Spleen (tissue), 11 donors: ENCODE results near the gene AKAP12. TPM values are rescaled to one million over a fixed set of nuclear protein-coding genes. Genes with fewer than 3 reads are reported as not detected.

Source experiments
- DNase-seq: peaks from one replicate; pipeline ENCODE4 v3.0.0-alpha.2; 2020
- H3K27ac ChIP-seq, 8 donors: fragments of 200-600 bp; sonication (generic) in 7 of 8; 1 replicate in 4 of 8; 2 replicates in 4 of 8; pipeline versions ENCODE4 v1.5.0 to v1.8.0; 2016 to 2021; ENCODE audit warnings: inconsistent platforms in 4 of 8, mild to moderate bottlenecking in 4 of 8, moderate library complexity in 1 of 8
- H3K27me3 ChIP-seq, 7 donors: fragments of 200-600 bp; sonication (generic) in 6 of 7; replicated peaks in 1 of 7; 1 replicate in 4 of 7; 2 replicates in 3 of 7; pipeline versions ENCODE4 v1.5.0 to v1.8.0; 2016 to 2021; ENCODE audit warnings: inconsistent platforms in 3 of 7, mild to moderate bottlenecking in 1 of 7
- H3K36me3 ChIP-seq, 6 donors: fragments of 200-600 bp; sonication (generic) in 5 of 6; 1 replicate in 4 of 6; 2 replicates in 2 of 6; pipeline versions ENCODE4 v1.5.0 to v1.8.0; 2016 to 2021; ENCODE audit warnings: inconsistent platforms in 2 of 6
- H3K4me1 ChIP-seq, 6 donors: fragments of 200-600 bp; sonication (generic) in 5 of 6; 1 replicate in 3 of 6; 2 replicates in 3 of 6; pipeline versions ENCODE4 v1.5.0 to v1.8.0; 2016 to 2021; ENCODE audit warnings: inconsistent platforms in 3 of 6
- H3K4me3 ChIP-seq, 8 donors: fragments of 200-600 bp; sonication (generic) in 7 of 8; 1 replicate in 4 of 8; 2 replicates in 4 of 8; pipeline versions ENCODE4 v1.5.0 to v1.8.0; 2016 to 2021; ENCODE audit warnings: inconsistent platforms in 4 of 8, mild to moderate bottlenecking in 4 of 8, moderate library complexity in 2 of 8
- H3K9me3 ChIP-seq, 8 donors: fragments of 200-600 bp; sonication (generic) in 7 of 8; 1 replicate in 4 of 8; 2 replicates in 4 of 8; pipeline versions ENCODE4 v1.5.0 to v1.8.0; 2016 to 2021; ENCODE audit warnings: inconsistent platforms in 4 of 8
- CTCF ChIP-seq, 11 experiments: fragments of 200-600 bp in 7 of 11; fragments of 450-650 bp in 4 of 11; sonication (generic) in 4 of 11; IDR thresholded peaks in 8 of 11; conservative IDR thresholded peaks in 3 of 11; 1 replicate in 7 of 11; 2 replicates in 4 of 11; pipeline versions ENCODE4 v1.4.0 to v1.8.0; 2016 to 2021; ENCODE audit warnings: antibody characterized with exemption in 11 of 11, inconsistent platforms in 4 of 11, mild to moderate bottlenecking in 1 of 11
- POLR2A ChIP-seq, 3 donors: fragments of 450-650 bp; IDR thresholded peaks; one replicate each; pipeline ENCODE4 v1.5.1; 2017; ENCODE audit warnings: antibody characterized with exemption in 3 of 3, mild to moderate bottlenecking in 1 of 3
- POLR2AphosphoS5 ChIP-seq, 3 donors: sonication (generic); formaldehyde crosslinking; IDR thresholded peaks; one replicate each; pipeline ENCODE4 v1.5.1; 2017; ENCODE audit warnings: antibody characterized with exemption in 3 of 3
- WGBS, 5 donors: extraction: QIAGEN DNeasy Blood & Tissue Kit in 3 of 5; methylation state at CpG; one replicate each; pipeline versions ENCODE4 v1.1.5 to v1.1.7; 2013 to 2018; 5-methylcytosine and 5-hydroxymethylcytosine counted together
- intact Hi-C: fragments of 100-400 bp; cut with DNase I; formaldehyde crosslinking; loops from one replicate; pipeline ENCODE4 v1.15.0; 2023; ENCODE audit warnings: low total_unique reads
- polyA plus RNA-seq, 3 donors: library from polyadenylated mRNA; stranded (reverse); fragments of 200-250 nt; gene quantifications; one replicate each; pipeline ENCODE4 v1.2.1, GENCODE V29; 2013
- total RNA-seq, 7 donors: library from RNA; depleted of rRNA in 3 of 7; stranded (reverse); fragments of >200 nt in 3 of 7; fragmentation: NEBNext Ultra II Directional in 4 of 7; extraction: Animal tissue kit (Norgen Biotek cat#: 25700) in 4 of 7; gene quantifications; one replicate each; pipeline versions ENCODE4 v1.1.0 to v1.2.1, GENCODE V29; 2016 to 2021
- donor health status: healthy with polysubstance abuse.
- donor health status: DM: no; HTN: no; CAD: no; lungs with moderate emphysema.
- donor health status: DM: no; HTN: no; CAD: no.
- donor health status: Bipolar disorder and iron deficiency.
- donor health status: healthy.
- donor health status: DM: no; HTN: no; CAD: no.
- donor health status: DM: yes; HTN: yes; CAD: no.

AKAP12 gene
- total and polyA plus RNA-seq, 10 donors = 3.2 to 64.7 (median 44.1) TPM

GRCh38 chr6:151384151-151384550 lies 144.4 kb downstream of the AKAP12 start:
- H3K36me3 ChIP-seq = peaks cover 0 to 23% (median 0%) of the 10 kb centered on the region in 6 donors
- H3K27me3 ChIP-seq = no peaks in the 10 kb centered on the region
- peak overlapping the region in 1 of 8 donors; percentile 56 for H3K27ac ChIP-seq
- H3K9me3 ChIP-seq = no peaks in the 10 kb centered on the region
- intact Hi-C loops = no loop called here
- H3K4me3 ChIP-seq = no peak overlapping the region
- 74 to 97% (median 91%) methylated on average over 5 of the region's 5 CpGs for WGBS, 5 donors
- H3K4me1 ChIP-seq = peaks cover 10 to 79% (median 62%) of the 10 kb centered on the region in 6 donors
- TF ChIP-seq POLR2AphosphoS5 (IDR thresholded peaks at IDR 0.05) (no peak), CTCF (IDR thresholded peaks at IDR 0.05 in 8 of 11, conservative IDR thresholded peaks at IDR 0.05 in 3 of 11) (no peak), POLR2A (IDR thresholded peaks at IDR 0.05) (no peak)
- no peak for DNase-seq

DNA sequence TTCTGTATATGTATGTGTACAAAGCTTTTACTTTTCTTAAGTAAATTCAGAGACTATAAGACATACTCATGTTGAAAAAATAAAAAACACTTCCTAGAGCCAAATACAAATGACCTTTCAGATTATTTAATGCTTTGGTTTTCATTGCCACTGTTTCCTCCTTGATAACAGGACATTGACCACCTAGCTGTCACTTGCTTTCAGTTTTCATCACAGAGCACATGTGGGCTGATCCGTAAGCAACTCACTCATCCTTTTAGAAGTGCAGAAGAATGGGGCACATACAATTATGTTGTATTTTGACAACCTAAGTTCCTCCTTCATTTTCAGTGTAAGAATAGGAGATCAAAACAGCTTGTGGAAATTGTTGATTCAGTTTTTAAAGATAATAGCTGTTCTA lies 145.4 kb downstream of the AKAP12 start:
- Histone ChIP-seq H3K36me3 (peaks cover 0 to 23% (median 0%) of the 10 kb centered on the region in 6 donors), H3K9me3 (no peaks in the 10 kb centered on the region), H3K27ac (peak overlapping the region in 6 of 8 donors; percentile 3 to 56 (median 24)), H3K4me3 (no peak overlapping the region), H3K27me3 (no peaks in the 10 kb centered on the region), H3K4me1 (peaks cover 13 to 75% (median 55%) of the 10 kb centered on the region in 6 donors)
- 13 to 40% (median 29%) methylated on average over 1 of the region's 1 CpG for WGBS, 5 donors
- DNase-seq = no peak
- no peak for TF ChIP-seq POLR2A (IDR thresholded peaks at IDR 0.05)
- TF ChIP-seq CTCF (IDR thresholded peaks at IDR 0.05 in 8 of 11, conservative IDR thresholded peaks at IDR 0.05 in 3 of 11) = no peak
- TF ChIP-seq POLR2AphosphoS5 (IDR thresholded peaks at IDR 0.05) = no peak
- intact Hi-C loops = no loop called here

GRCh38 chr6:151387175-151387970 lies 147.6 kb downstream of the AKAP12 start:
- TF ChIP-seq POLR2A (IDR thresholded peaks at IDR 0.05) (no peak), POLR2AphosphoS5 (IDR thresholded peaks at IDR 0.05) (no peak), CTCF (IDR thresholded peaks at IDR 0.05 in 8 of 11, conservative IDR thresholded peaks at IDR 0.05 in 3 of 11) (no peak)
- no peaks in the 10 kb centered on the region for H3K27me3 ChIP-seq
- 87 to 97% (median 91%) methylated on average over 11 of the region's 11 CpGs for WGBS, 5 donors
- peaks cover 0 to 20% (median 0%) of the 10 kb centered on the region in 6 donors for H3K36me3 ChIP-seq
- peaks cover 16 to 62% (median 43%) of the 10 kb centered on the region in 6 donors for H3K4me1 ChIP-seq
- no peak overlapping the region for H3K4me3 ChIP-seq
- DNase-seq = no peak
- intact Hi-C loops = no loop called here
- H3K9me3 ChIP-seq = no peaks in the 10 kb centered on the region
- peak overlapping the region in 4 of 8 donors; percentile 99 to 100 (median 100) for H3K27ac ChIP-seq

- Histone ChIP-seq H3K4me3 (no peak overlapping the region), H3K9me3 (no peaks in the 10 kb centered on the region), H3K4me1 (peaks cover 25 to 71% (median 52%) of the 10 kb centered on the region in 6 donors), H3K27ac (peak overlapping the region; percentile 98 to 100 (median 99)), H3K27me3 (no peaks in the 10 kb centered on the region), H3K36me3 (peaks cover 0 to 13% (median 0%) of the 10 kb centered on the region in 6 donors)
- 62 to 88% (median 71%) methylated on average over 2 of the region's 2 CpGs for WGBS, 5 donors
- TF ChIP-seq POLR2AphosphoS5 (IDR thresholded peaks at IDR 0.05) = no peak
- DNase-seq = no peak
- intact Hi-C loops = no loop called here
Measured at GRCh38 chr6:151388236-151388635, 148.5 kb downstream of the AKAP12 start.
